HG03432 (cell line): ENCODE data around the gene HTR5A.
"Not testable (repeated sequence)": the region's sequence is repeated elsewhere in the genome, so short reads cannot be mapped to it uniquely, and the experiment has no call there.

ENCODE experiments used
- ATAC-seq: cut with Tn5 transposase; IDR thresholded peaks from one replicate; pipeline ENCODE4 v1.9.1; 2021; ENCODE audit warnings: mild to moderate bottlenecking, moderate library complexity; ENCODE audit not compliant: unreplicated experiment

The HTR5A gene

DNA sequence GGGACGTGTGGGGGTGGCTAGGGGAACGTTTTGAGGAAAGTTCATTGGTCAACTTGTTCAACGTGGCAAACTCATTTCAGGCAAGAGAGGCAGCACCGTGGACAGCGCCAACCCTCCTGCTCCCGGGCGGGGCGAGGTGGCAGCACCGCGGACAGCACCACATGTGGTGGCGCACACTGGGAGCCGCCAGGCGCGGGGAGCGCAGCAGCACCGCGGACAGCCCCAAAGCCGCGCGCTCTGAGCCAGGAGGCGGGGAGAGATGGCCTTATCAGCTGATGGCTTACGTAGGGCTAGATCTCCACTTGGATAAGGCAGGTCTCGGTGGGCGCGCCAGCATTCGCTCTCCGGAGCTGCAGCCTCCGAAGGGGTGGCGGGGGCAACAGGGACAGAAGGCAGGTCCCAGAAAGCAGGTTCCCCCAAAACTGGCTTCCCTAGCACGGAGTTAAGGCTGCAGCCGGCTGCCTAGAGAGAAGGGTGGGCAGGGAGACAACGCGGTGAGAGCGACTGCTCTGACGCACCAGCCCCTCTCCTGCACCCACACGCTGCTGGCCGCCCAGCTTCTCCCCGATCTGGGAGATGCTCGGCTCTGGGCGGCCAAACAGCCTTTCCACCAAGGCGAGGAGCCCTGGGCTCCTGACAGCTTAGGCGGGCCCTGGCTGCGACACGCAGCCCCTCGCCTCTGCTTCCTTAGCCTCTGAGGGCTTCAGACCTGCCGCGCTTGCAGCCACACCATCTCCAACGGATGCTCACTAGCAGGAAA lies at the start of gene HTR5A:
TSS of gene HTR5A (plus strand) at position 333 of the 760 bp plus-strand sequence. CDS start 576 bp downstream, outside the sequence.
- ATAC-seq, result peak; percentile 99

DNA sequence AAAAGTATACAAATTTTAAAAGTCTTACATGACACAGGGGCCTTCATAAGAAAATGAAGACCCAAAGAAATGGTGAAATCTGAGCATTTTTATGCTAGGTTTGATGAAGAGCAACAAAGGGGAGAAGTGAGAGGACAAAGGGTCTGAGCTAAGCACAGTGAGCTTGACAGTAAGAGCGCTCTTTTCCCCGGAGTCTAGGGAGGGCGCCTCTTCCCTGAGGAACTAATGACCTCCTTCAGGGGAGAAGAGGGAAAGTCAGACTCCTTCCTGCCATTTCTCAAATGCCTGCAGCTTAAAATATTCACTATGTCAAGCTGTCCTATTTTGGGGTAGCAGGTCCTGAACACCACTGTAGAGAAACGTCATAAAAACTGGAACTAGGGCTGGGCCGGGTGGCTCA lies 49.1 kb upstream of the HTR5A start:
- no peak for ATAC-seq

DNA sequence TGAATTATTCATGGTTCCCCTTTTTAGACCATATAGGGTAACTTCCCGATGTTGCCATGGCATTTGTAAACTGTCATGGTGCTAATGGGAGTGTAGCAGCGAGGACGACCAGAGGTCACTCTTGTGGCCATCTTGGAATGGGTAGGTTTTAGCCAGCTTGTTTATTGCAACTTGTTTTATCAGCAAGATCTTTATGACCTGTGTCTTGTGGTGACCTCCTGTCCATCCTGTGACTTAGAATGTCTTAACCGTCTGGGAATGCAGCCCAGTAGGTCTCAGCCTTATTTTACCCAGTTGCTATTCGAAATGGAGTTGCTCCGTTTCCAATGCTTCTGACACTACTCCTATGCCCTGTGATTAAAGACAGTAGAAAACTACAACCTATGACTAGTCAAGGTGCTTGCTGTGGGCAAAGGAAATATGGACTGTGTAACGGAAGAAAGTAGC lies 48.4 kb upstream of the HTR5A start:
- no peak for ATAC-seq

DNA sequence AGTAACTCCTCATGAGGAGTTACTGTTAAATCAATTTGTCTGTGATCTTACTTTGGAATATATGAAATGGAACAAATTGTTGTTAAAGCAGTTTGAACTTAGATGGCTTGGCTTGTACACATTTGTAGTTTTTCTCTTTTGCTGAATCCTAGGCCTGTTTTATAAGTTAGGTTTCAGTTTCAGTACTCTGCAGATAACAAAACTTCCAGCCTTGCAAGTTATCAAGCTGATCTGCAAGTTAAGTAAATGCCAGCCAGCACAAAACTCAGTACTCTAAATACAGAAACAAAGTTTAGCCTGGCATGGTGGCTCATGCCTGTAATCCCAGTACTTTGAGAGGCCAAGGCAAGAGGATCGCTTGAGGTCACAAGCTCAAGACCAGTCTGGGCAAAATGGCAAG lies 42.2 kb upstream of the HTR5A start:
- ATAC-seq, result no peak

DNA sequence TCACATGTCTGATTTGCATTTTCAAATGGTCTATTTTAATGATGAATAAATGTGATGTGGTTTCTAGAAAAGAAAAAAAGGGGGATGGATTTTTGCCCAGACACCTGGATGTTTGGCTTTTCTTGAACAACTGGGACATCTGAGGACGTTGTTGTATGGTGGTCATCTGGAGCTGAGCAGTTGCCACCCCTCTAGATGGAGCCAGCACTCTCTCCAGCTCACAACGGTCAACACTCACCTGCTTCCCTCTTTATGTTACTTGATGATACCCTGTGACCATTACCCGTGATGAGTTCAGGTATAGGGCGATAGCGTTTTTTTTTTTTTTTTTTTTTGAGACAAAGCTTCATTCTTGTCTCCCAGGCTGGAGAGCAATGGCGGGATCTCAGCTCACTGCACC lies 37.1 kb upstream of the HTR5A start:
- no peak for ATAC-seq

DNA sequence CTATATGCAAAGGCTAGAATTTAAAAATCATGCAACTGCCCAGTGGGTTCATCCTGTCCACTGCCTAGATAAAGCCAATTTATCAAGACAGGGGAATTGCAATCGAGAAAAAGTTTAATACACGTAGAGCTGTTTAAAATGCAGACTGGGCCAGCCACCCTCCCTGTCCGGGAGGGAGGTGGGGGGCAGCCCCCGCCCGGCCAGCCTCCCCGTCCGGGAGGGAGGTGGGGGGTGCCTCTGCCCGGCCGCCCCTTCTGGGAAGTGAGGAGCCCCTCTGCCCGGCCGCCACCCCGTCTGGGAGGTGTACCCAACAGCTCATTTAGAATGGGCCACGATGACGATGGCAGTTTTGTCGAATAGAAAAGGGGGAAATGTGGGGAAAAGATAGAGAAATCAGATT lies 35.6 kb upstream of the HTR5A start:
- ATAC-seq, result not testable (repeated sequence)

DNA sequence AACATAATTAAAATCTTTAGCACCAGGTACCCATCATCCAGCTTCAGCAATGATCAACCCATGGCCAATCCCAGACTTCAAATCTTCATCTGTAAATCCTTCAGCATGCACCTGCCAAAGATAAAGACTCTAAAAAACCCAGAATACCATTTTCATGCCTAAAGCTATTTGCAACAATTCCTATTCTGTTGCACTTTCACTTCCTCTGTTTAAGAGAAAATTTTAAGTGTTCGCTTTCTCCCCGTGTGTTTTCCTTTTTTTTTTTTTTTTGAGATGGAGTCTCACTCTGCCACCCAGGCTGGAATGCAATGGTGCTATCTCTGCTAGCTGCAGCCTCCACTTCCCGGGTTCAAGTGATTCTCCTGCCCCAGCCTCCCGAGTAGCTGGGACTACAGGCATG lies 31.8 kb upstream of the HTR5A start:
- ATAC-seq, result no peak

DNA sequence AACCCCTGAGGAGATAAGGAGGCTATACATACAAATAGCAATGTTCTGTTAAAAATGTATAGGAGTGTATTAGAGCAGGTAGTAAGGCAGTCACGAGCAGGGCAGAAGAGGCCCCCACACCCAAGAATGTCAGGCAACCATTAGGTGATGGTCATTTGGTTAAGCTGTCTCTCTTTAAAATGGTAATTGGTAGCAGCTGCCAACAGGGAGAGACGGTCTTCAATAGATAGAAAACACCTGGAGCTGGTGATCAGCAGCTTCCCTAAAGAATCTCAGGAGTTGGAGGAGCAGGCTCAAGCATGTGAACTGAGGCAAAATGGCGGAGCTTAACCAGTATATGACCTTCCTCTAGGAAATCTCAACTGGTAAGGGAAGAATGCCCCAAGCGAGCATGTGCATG lies 26.4 kb upstream of the HTR5A start:
- no peak for ATAC-seq

DNA sequence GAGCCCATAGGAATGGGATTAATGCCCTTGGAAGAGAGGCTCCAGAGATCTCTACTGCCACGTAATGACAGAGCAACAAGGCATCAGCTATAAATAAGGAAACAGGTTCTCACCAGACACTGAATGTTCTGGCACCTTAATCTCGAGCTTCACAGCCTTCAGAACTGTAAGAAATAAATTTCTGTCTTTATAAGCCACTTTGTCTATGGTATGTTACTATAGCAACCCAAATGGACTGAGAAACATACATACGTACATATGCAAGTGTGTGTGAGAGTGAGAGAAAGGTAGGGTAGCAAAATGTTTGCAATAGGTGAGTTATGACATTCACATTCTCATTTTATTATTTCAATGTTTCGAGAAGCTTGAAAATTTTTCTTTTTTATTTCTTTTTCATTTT lies 22.1 kb upstream of the HTR5A start:
- ATAC-seq, result no peak

DNA sequence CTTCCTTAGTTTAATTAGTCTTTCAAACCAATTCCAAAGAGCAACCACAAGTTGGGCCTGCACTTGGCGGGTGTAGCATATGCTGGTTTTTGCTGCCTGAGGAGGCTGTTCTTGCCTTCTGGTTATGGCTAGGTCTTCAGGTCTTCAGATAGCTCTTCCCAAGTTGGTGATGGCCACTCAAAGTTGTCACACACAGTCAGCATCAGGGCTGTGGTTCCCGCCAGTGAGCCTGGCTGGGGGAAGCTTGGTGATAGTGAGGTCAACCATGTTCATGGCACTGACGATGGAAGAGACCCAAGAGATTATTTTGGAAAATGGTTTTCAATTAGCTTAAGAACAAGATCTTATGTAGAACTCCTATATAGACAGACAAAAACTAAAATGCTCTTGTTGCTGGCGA lies 18.8 kb upstream of the HTR5A start:
- ATAC-seq, result no peak

DNA sequence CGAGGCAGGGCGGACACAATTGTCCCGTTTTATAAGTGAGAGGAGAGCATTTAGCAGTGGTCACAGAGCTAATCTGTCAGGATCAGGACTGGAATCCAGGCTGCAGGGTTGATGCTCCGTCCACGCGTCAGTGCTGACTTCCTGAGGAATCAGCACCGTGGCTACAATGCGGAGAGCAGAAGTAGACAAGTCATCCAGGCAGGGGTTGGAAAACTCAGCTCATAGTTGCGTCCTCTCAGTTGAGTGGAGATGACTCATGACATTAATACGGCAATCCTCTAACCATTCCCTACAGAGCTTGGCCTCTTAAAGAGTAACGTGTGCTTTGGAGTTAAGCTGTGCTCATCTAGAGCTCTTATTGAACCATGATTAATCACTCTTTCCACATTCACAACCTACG lies 17.1 kb upstream of the HTR5A start:
- no peak for ATAC-seq

DNA sequence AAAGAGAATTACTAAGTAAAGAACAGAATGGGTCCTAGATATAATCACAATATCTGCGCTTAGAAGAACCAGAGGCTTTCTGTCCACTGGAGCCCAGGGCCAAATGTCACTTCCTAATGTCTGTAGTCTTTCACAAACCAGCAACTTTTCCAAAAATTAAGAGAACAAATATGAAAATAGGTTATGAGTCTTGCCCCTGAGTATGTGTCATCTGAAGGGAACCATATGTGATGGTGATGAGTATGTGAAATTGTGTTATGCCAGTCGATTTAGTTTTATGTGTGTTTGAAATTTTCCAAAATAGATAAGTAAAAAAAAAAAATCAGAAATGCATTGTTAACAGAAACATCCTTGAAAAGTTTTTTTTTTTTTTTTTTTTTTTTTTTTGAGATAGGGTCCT lies 15.4 kb upstream of the HTR5A start:
- no peak for ATAC-seq

DNA sequence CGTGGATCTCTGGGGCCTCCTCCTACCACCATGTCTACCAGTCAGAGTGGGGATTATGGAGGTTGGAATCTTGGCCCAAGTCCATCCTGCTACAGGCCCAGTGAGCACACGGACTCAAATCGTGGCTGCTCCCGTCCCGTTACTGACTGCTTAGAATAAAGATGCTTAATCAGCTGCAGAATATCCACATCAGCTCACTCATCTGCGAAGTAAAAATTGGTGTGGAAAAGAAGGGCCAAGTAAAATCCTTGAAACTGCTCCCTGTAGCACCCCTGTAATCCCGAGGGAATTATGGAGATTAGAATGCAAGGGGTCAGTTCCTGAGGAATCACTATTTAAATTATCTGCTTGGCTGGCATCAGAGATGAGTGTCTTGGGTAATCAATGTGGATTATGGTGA lies 13.0 kb upstream of the HTR5A start:
- ATAC-seq, result no peak

DNA sequence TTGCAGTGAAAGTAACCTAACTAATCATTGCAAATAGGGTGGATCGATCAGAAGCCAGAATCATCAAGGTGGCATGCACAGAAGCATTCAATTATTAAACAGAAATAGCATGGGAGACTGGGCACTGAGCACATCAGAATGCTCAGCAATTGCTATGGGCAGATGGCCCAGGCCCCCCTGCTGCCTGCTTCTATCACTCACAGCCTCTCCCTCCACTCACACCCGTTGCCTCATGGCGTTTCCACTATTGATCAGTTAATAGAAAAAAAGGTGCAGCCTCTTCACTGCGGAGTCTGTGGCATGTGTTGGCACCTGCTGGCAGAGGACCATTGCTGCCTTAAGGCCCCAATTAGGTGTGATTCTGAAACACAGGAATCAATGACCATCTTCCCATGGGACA lies 11.2 kb upstream of the HTR5A start:
- no peak for ATAC-seq

DNA sequence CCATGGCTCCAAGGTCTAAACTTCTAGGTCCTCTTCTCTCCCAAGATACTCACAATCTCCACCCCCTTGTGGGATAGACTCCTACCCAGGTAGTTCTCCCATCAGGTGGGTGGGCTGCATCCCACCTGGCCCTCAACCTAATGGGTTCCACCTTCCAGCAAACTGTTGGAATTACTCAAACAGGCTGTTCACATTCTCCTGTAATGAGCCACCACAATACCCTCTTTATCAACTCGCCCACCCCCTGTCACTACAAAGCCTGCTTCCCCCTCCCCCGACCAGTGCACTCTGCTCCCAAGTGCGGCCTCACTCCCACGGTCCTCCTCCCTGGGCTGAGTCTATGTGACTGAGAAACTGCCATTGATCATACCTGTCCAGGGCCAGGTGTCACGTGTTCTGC lies 10.4 kb upstream of the HTR5A start:
- no peak for ATAC-seq

DNA sequence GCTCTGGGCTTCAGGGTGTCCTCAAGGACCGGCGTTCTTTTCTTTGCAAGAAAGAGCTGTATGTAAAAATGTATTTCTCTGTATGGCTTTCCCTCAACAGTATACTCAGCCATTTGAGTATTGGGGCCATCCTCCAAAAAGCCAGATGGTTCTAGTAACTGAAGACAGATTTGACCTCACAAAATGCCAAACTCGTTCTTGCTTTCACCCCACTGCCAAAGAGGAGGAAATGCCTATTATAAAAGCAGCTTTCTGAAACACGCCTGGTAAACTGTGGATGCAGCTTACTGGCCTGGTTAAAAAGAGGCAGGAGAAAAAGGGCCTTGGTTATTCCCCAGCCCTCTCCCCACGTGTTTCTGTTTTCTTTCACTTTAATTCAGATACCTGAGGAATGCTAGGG lies 7.7 kb upstream of the HTR5A start:
- ATAC-seq, result no peak

DNA sequence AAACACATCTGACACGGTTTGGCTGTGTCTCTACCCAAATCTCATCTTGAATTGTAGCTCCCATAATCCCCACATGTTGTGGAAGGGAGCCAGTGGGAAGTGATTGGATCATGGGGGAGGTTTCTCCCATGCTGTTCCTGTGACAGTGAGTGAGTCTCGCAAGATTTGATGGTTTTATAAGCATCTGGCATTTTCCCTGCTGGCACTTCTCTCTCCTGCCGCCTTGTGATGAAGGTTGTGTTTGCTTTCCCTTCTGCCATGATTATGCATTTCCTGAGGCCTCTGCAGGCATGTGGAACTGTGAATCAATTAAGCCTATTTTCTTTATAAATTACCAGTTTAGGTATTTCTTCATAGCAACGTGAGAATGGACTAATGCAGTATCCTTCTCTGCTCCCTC lies 5.9 kb upstream of the HTR5A start:
- no peak for ATAC-seq

DNA sequence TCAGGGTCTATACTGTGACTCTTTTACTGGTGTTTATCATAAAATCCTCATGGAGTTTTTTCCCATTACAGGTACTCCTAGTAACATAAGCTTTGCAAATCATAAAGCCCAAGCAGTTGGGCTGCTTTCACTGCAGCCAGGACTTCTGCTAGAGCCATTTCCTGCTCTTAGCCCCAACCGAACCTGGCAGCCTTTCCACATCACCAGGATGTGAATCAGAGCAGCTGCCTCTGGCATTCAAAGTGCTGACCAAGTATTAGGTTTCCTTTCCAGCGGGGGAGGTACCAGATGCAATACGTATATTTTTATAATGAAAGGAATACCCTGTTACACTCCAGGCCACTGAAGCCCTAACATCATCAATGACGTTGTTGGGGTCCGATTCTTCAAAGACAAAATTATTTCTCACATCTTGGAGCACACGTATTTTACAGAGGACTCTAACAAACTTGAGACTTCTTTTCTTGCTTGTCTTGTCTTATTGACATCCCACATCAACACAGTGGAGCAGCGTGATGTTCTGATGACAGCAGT lies 3.6 kb upstream of the HTR5A start:
- ATAC-seq, result no peak

DNA sequence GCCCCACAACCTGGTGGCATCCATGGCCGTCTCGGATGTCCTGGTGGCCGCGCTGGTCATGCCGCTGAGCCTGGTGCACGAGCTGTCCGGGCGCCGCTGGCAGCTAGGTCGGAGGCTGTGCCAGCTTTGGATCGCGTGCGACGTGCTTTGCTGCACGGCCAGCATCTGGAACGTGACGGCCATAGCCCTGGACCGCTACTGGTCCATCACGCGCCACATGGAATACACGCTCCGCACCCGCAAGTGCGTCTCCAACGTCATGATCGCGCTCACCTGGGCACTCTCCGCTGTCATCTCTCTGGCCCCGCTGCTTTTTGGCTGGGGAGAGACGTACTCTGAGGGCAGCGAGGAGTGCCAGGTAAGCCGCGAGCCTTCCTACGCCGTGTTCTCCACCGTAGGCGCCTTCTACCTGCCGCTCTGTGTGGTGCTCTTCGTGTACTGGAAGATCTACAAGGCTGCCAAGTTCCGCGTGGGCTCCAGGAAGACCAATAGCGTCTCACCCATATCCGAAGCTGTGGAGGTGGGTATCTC lies 1.1 kb downstream of the HTR5A start:
- no peak for ATAC-seq

DNA sequence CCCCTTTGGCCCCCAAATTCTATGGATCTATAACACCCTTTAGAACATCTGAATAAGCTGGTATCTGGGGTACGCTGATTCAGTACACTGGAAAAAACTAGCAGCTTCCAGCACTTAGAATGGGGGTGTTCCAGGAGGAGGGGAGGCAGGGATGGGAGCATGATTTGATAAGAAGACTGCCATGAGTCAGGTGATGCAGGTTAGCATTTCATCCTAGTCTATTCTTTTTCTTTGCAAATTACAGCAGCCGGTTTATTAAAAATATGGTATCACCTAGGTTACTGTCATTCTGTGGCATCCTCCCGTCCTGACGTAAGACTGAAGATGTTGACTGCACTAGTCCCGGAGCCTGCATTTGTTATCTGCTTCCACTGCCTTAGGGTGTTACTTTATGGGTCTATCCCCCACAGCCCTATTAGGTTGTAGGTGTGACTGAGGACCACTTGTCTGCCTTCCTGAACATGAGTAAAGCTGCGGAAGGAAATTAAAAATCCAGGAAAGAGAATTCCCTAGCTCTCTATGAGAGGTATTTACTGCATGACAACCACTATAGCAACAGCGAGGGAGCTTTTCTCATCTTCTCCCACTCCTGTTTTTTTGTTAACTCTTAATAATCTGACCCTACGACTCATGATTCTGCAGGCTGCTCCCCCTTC lies 1.9 kb downstream of the HTR5A start:
- ATAC-seq, result no peak

DNA sequence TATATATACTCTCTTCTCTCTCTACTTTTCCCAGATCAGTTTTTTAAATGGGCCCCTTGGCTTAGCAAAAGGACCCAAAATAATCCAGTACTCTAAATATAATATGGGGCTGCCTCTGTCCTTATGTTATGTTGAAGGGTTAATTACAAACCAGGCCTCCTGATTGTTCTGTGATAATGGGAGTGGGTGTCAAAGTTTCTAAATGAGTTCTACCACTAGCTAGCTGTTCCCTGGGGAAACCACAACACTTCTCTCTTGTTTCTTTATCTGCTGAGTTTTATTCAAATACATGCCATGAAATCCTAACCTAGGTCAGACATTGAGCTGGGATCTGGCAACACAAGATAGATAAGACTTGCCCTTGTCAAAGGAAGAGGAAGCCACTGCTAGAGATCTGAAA lies 3.8 kb downstream of the HTR5A start:
- no peak for ATAC-seq

DNA sequence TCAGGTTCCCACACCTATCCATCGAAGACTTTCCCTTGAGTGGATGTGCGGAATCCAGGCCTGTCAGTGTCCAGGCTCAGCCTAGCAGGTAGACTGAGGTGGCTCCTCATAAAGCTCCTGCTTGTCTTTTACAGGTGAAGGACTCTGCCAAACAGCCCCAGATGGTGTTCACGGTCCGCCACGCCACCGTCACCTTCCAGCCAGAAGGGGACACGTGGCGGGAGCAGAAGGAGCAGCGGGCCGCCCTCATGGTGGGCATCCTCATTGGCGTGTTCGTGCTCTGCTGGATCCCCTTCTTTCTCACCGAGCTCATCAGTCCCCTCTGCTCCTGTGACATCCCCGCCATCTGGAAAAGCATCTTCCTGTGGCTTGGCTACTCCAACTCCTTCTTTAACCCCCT lies 13.9 kb downstream of the HTR5A start:
- ATAC-seq, result no peak
